Activated CD8-positive, alpha-beta T cell treated with anti-CD3 and anti-CD28 coated beads for 36 hours (primary cell): Measurements from ENCODE around the gene CHRM5. TPM values are rescaled to one million over a fixed set of nuclear protein-coding genes. Genes with fewer than 3 reads are reported as not detected.
A peak's percentile ranks its signal among the peaks of the same experiment; 100 is the strongest.

Experiments used
- ATAC-seq: fragments of 200-7000 bp; cut with Tn5 transposase; one replicate; pipeline ENCODE4 v1.10.0; 2021; ENCODE audit warnings: mild to moderate bottlenecking, moderate library complexity
- CTCF ChIA-PET: fragments of 350-600 bp; sonication (Branson Sonifier 250); formaldehyde crosslinking; loops from one replicate; lab custom pipeline; 2021; ENCODE audit warnings: antibody characterized with exemption; lab: Charles Lee
- POLR2A ChIA-PET: fragments of 350-600 bp; sonication (Branson Sonifier 250); formaldehyde crosslinking; loops from one replicate; lab custom pipeline; 2021; ENCODE audit warnings: antibody characterized with exemption; lab: Charles Lee
- DNase-seq: peaks from one replicate; pipeline ENCODE4 v3.0.0-alpha.2; 2020
- H3K27ac Mint-ChIP-seq: one replicate; pipeline ENCODE4 v1.8.0; 2021; ENCODE audit warnings: mild to moderate bottlenecking, mixed read lengths
- H3K27me3 Mint-ChIP-seq: one replicate; pipeline ENCODE4 v1.8.0; 2021; ENCODE audit warnings: mixed read lengths
- H3K36me3 Mint-ChIP-seq: one replicate; pipeline ENCODE4 v1.8.0; 2021; ENCODE audit warnings: low read depth, mixed read lengths
- H3K4me1 Mint-ChIP-seq: one replicate; pipeline ENCODE4 v1.8.0; 2021; ENCODE audit warnings: low read depth, mixed read lengths
- H3K4me3 Mint-ChIP-seq: one replicate; pipeline ENCODE4 v1.8.0; 2021; ENCODE audit warnings: mild to moderate bottlenecking, moderate library complexity, mixed read lengths
- H3K9me3 Mint-ChIP-seq: one replicate; pipeline ENCODE4 v1.8.0; 2021; ENCODE audit warnings: mixed read lengths
- CTCF ChIP-seq: fragments of 200-600 bp; IDR thresholded peaks from one replicate; pipeline ENCODE4 v1.8.0; 2022; ENCODE audit warnings: antibody characterized with exemption, mild to moderate bottlenecking
- intact Hi-C: fragments of 100-400 bp; cut with micrococcal nuclease; formaldehyde crosslinking; loops from one replicate; pipeline ENCODE4 v1.10.0; 2022
- total RNA-seq, 2 experiments: library from RNA; stranded (reverse); gene quantifications; one replicate each; pipeline ENCODE4 v1.2.3, GENCODE V29; 2021

The CHRM5 gene
- total RNA-seq, 2 experiments from 2014 or later, result not detected

- TF ChIP-seq CTCF, result peak; percentile 71
- ChIA-PET CTCF (interaction anchor here (0.6 to 8.5 kb wide), 28 partner anchors 9 to 501 kb away, joined by 3 to 69 read pairs (median 4); partner anchors contain the start of genes KATNBL1 and LPCAT4), POLR2A (no interaction called here)
- Mint-ChIP-seq H3K4me1 (no peaks in the 10 kb centered on the region), H3K27me3 (no peaks in the 10 kb centered on the region), H3K9me3 (peaks cover 1% of the 10 kb centered on the region), H3K36me3 (peaks cover 6% of the 10 kb centered on the region), H3K4me3 (no peak overlapping the region), H3K27ac (no peak overlapping the region)
- peak; percentile 15 for DNase-seq
- intact Hi-C loops, result loop anchor here (1.0 kb wide), 1 partner anchor 100 kb away; the partner anchor contains the start of gene KATNBL1
- ATAC-seq, result no peak
These were observed 141.7 kb downstream of the CHRM5 start for GRCh38 chr15:34109797-34110663.

DNA sequence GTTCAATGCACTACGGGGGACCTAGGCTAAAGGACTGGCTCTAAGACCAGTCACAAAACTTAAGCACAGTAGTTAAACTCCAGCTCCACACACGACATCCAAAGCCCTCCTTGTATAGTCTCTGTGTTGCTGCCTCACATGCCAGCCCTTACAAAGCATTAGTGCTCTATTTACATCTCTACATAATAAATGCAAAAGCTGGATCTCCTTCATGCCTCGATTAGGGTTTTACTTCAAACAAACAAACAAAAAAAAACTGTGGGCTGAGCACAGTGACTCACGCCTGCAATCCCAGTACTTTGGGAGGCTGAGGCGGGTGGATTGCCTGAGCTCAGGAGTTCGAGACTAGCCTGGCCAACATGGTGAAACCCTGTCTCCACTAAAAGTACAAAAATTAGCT is 143.2 kb downstream of the CHRM5 start:
- ATAC-seq (no peak), DNase-seq (no peak)
- TF ChIP-seq CTCF, result no peak
- no peak overlapping the region for H3K4me3 Mint-ChIP-seq
- CTCF ChIA-PET, result interaction anchor here (1.2 to 8.5 kb wide), 3 partner anchors 23 to 256 kb away, joined by 3 to 69 read pairs (median 11); partner anchors contain the start of genes KATNBL1 and LPCAT4
- POLR2A ChIA-PET, result interaction anchor here (0.6 kb wide), 1 partner anchor 360 kb away, joined by 5 read pairs; no protein-coding TSS in a partner anchor
- H3K27ac Mint-ChIP-seq, result no peak overlapping the region
- H3K9me3 Mint-ChIP-seq, result no peaks in the 10 kb centered on the region
- H3K4me1 Mint-ChIP-seq, result no peaks in the 10 kb centered on the region
- intact Hi-C loops, result no loop called here
- H3K36me3 Mint-ChIP-seq, result peaks cover under 1% of the 10 kb centered on the region
- H3K27me3 Mint-ChIP-seq, result no peaks in the 10 kb centered on the region

GRCh38 chr15:34114215-34114614 is 145.9 kb downstream of the CHRM5 start:
- TF ChIP-seq CTCF, result no peak
- H3K36me3 Mint-ChIP-seq, result no peaks in the 10 kb centered on the region
- CTCF ChIA-PET, result interaction anchor here (0.9 to 8.5 kb wide), 2 partner anchors 96 to 106 kb away, joined by 3 to 69 read pairs; partner anchors contain the start of gene KATNBL1

GRCh38 chr15:34114739-34115138 is 146.4 kb downstream of the CHRM5 start:
- Mint-ChIP-seq H3K4me1 (no peaks in the 10 kb centered on the region), H3K27me3 (peaks cover 7% of the 10 kb centered on the region), H3K27ac (no peak overlapping the region), H3K9me3 (no peaks in the 10 kb centered on the region), H3K4me3 (no peak overlapping the region), H3K36me3 (no peaks in the 10 kb centered on the region)
- ChIA-PET POLR2A (no interaction called here), CTCF (interaction anchor here (8.5 kb wide), 1 partner anchor 96 kb away, joined by 69 read pairs; the partner anchor contains the start of gene KATNBL1)
- DNase-seq (no peak), ATAC-seq (no peak)
- no peak for TF ChIP-seq CTCF
- intact Hi-C loops, result no loop called here

More at GRCh38 chr15:34114215-34114614, 145.9 kb downstream of the CHRM5 start:
- H3K4me1 Mint-ChIP-seq, result no peaks in the 10 kb centered on the region
- no peak overlapping the region for H3K27ac Mint-ChIP-seq
- DNase-seq (no peak), ATAC-seq (no peak)
- intact Hi-C loops, result no loop called here
- H3K9me3 Mint-ChIP-seq, result no peaks in the 10 kb centered on the region
- peaks cover 5% of the 10 kb centered on the region for H3K27me3 Mint-ChIP-seq
- H3K4me3 Mint-ChIP-seq, result no peak overlapping the region
- POLR2A ChIA-PET, result no interaction called here

DNA sequence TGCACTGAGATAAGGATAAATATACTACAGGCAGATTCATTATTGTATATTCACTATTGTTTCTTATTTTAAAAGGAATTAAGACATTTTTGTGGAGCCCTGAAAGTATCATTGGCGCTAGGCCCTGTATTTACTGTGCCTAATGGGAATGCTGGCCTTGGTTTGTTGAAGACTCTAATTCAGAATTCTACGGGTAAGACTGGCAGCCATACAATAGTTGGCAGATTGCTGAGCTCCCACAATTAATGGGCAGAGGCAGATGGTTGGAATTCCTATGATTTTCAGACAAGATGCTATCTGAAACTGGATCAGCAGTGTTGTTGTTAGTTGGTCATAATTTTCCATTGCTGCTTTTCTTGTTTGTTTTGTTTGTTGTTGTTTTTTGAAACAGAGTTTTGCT is 148.3 kb downstream of the CHRM5 start:
- ATAC-seq (no peak), DNase-seq (no peak)
- Mint-ChIP-seq H3K27me3 (peaks cover 13% of the 10 kb centered on the region), H3K9me3 (no peaks in the 10 kb centered on the region), H3K36me3 (no peaks in the 10 kb centered on the region), H3K4me3 (no peak overlapping the region), H3K4me1 (no peaks in the 10 kb centered on the region), H3K27ac (no peak overlapping the region)
- ChIA-PET CTCF (no interaction called here), POLR2A (no interaction called here)
- TF ChIP-seq CTCF, result no peak
- intact Hi-C loops, result no loop called here
